IPS-15b (cell line): ENCODE measurements around the gene NRAP.

ENCODE experiments used
- H3K27me3 ChIP-seq: one replicate; pipeline ENCODE4 v1.6.1; 2013; ENCODE audit warnings: low read length; ENCODE audit not compliant: control insufficient read depth, insufficient read depth
- H3K36me3 ChIP-seq: one replicate; pipeline ENCODE4 v1.6.1; 2013; ENCODE audit warnings: low read length; ENCODE audit not compliant: control insufficient read depth, insufficient read depth
- H3K4me1 ChIP-seq: one replicate; pipeline ENCODE4 v1.6.1; 2013; ENCODE audit warnings: mild to moderate bottlenecking, low read length; ENCODE audit not compliant: control insufficient read depth, insufficient read depth
- H3K4me3 ChIP-seq: one replicate; pipeline ENCODE4 v1.5.1; 2013; ENCODE audit warnings: low read depth, low read length
- H3K9ac ChIP-seq: one replicate; pipeline ENCODE4 v1.6.1; 2013; ENCODE audit warnings: low read depth, mild to moderate bottlenecking, low read length
- H3K9me3 ChIP-seq: one replicate; pipeline ENCODE4 v1.6.1; 2013; ENCODE audit warnings: mild to moderate bottlenecking, low read length; ENCODE audit not compliant: control insufficient read depth, insufficient read depth

NRAP gene

GRCh38 chr10:113626809-113627355 is 37.0 kb downstream of the NRAP start:
- Histone ChIP-seq H3K27me3 (peaks cover 2% of the 10 kb centered on the region), H3K9me3 (no peaks in the 10 kb centered on the region), H3K4me3 (no peak overlapping the region)

GRCh38 chr10:113625461-113626186 is 38.2 kb downstream of the NRAP start:
- peaks cover 2% of the 10 kb centered on the region for H3K27me3 ChIP-seq
- H3K9ac ChIP-seq = no peak overlapping the region
- no peaks in the 10 kb centered on the region for H3K36me3 ChIP-seq
- H3K4me1 ChIP-seq = peaks cover 2% of the 10 kb centered on the region
- no peaks in the 10 kb centered on the region for H3K9me3 ChIP-seq
- H3K4me3 ChIP-seq = no peak overlapping the region

More at GRCh38 chr10:113626809-113627355, 37.0 kb downstream of the NRAP start:
- Histone ChIP-seq H3K4me1 (no peaks in the 10 kb centered on the region), H3K9ac (no peak overlapping the region), H3K36me3 (no peaks in the 10 kb centered on the region)

GRCh38 chr10:113622831-113623230 is 41.0 kb downstream of the NRAP start:
- H3K27me3 ChIP-seq = peaks cover 8% of the 10 kb centered on the region
- H3K9ac ChIP-seq = no peak overlapping the region
- no peaks in the 10 kb centered on the region for H3K36me3 ChIP-seq
- no peak overlapping the region for H3K4me3 ChIP-seq
- H3K4me1 ChIP-seq = peaks cover 3% of the 10 kb centered on the region
- no peaks in the 10 kb centered on the region for H3K9me3 ChIP-seq

- H3K27me3 ChIP-seq = peaks cover 8% of the 10 kb centered on the region
These were observed 42.0 kb downstream of the NRAP start for GRCh38 chr10:113621799-113622198.

GRCh38 chr10:113620936-113621335 is 42.9 kb downstream of the NRAP start:
- no peaks in the 10 kb centered on the region for H3K9me3 ChIP-seq
- H3K27me3 ChIP-seq = peaks cover 8% of the 10 kb centered on the region
- peaks cover 11% of the 10 kb centered on the region for H3K4me1 ChIP-seq
- H3K9ac ChIP-seq = no peak overlapping the region
- H3K4me3 ChIP-seq = no peak overlapping the region
- H3K36me3 ChIP-seq = no peaks in the 10 kb centered on the region

More at GRCh38 chr10:113621799-113622198, 42.0 kb downstream of the NRAP start:
- Histone ChIP-seq H3K4me3 (no peak overlapping the region), H3K9me3 (no peaks in the 10 kb centered on the region), H3K36me3 (no peaks in the 10 kb centered on the region), H3K4me1 (peaks cover 7% of the 10 kb centered on the region), H3K9ac (no peak overlapping the region)

- peaks cover 8% of the 10 kb centered on the region for H3K27me3 ChIP-seq
- H3K4me3 ChIP-seq = no peak overlapping the region
- no peaks in the 10 kb centered on the region for H3K36me3 ChIP-seq
- no peaks in the 10 kb centered on the region for H3K9me3 ChIP-seq
- H3K9ac ChIP-seq = no peak overlapping the region
- H3K4me1 ChIP-seq = peaks cover 15% of the 10 kb centered on the region
These were observed 43.3 kb downstream of the NRAP start for GRCh38 chr10:113620511-113620910.

GRCh38 chr10:113619401-113619800 is 44.4 kb downstream of the NRAP start:
- H3K27me3 ChIP-seq = peaks cover 12% of the 10 kb centered on the region

GRCh38 chr10:113618338-113618737 is 45.5 kb downstream of the NRAP start:
- no peak overlapping the region for H3K9ac ChIP-seq
- peaks cover 12% of the 10 kb centered on the region for H3K27me3 ChIP-seq
- no peak overlapping the region for H3K4me3 ChIP-seq
- H3K36me3 ChIP-seq = no peaks in the 10 kb centered on the region
- H3K9me3 ChIP-seq = no peaks in the 10 kb centered on the region
- peaks cover 24% of the 10 kb centered on the region for H3K4me1 ChIP-seq

More at GRCh38 chr10:113619401-113619800, 44.4 kb downstream of the NRAP start:
- Histone ChIP-seq H3K4me1 (peaks cover 20% of the 10 kb centered on the region), H3K9me3 (no peaks in the 10 kb centered on the region), H3K4me3 (no peak overlapping the region), H3K36me3 (no peaks in the 10 kb centered on the region), H3K9ac (no peak overlapping the region)

GRCh38 chr10:113617086-113617485 is 46.8 kb downstream of the NRAP start:
- Histone ChIP-seq H3K36me3 (no peaks in the 10 kb centered on the region), H3K4me3 (peak overlapping the region; percentile 18), H3K27me3 (peaks cover 12% of the 10 kb centered on the region), H3K9ac (no peak overlapping the region), H3K9me3 (no peaks in the 10 kb centered on the region), H3K4me1 (peaks cover 24% of the 10 kb centered on the region)

- no peak overlapping the region for H3K9ac ChIP-seq
- H3K4me1 ChIP-seq = peaks cover 24% of the 10 kb centered on the region
- no peaks in the 10 kb centered on the region for H3K9me3 ChIP-seq
- H3K4me3 ChIP-seq = peak overlapping the region; percentile 18
- no peaks in the 10 kb centered on the region for H3K36me3 ChIP-seq
- H3K27me3 ChIP-seq = peaks cover 13% of the 10 kb centered on the region
These were observed 47.4 kb downstream of the NRAP start for GRCh38 chr10:113616244-113617074.

- Histone ChIP-seq H3K4me3 (no peak overlapping the region), H3K4me1 (peaks cover 25% of the 10 kb centered on the region), H3K27me3 (peaks cover 13% of the 10 kb centered on the region), H3K36me3 (no peaks in the 10 kb centered on the region), H3K9ac (no peak overlapping the region), H3K9me3 (no peaks in the 10 kb centered on the region)
These were observed 49.7 kb downstream of the NRAP start for GRCh38 chr10:113613977-113614690.
